WTC11 (cell line): ENCODE data around the gene CEP72. TPM values are rescaled to one million over a fixed set of nuclear protein-coding genes. Genes with fewer than 3 reads are reported as not detected.

ENCODE experiments used
- ATAC-seq: fragments of 200-7000 bp; cut with Tn5 transposase; 2 replicates; pipeline ENCODE4 v1.10.0; 2021; ENCODE audit warnings: mild to moderate bottlenecking, moderate library complexity
- CTCF ChIA-PET: fragments of 300-600 bp; sonication (Branson Sonifier 250); formaldehyde crosslinking; loops from one replicate; lab custom pipeline; 2021; ENCODE audit warnings: antibody characterized with exemption; lab: Charles Lee
- POLR2A ChIA-PET: fragments of 350-600 bp; sonication (Branson Sonifier 250); formaldehyde crosslinking; loops from one replicate; lab custom pipeline; 2021; ENCODE audit warnings: antibody characterized with exemption; lab: Charles Lee
- DNase-seq: peaks from one replicate; pipeline ENCODE4 v3.0.0; 2021; ENCODE audit warnings: low spot score
- H3K27ac Mint-ChIP-seq: 2 replicates; pipeline ENCODE4 v1.8.0; 2021; ENCODE audit warnings: mixed read lengths
- H3K27me3 Mint-ChIP-seq: 2 replicates; pipeline ENCODE4 v1.8.0; 2021; ENCODE audit warnings: low read depth, mild to moderate bottlenecking, moderate library complexity, mixed read lengths
- H3K36me3 Mint-ChIP-seq: 2 replicates; pipeline ENCODE4 v1.8.0; 2021; ENCODE audit warnings: mixed read lengths
- H3K4me1 Mint-ChIP-seq: 2 replicates; pipeline ENCODE4 v1.8.0; 2022; ENCODE audit warnings: mixed read lengths
- H3K4me3 Mint-ChIP-seq: 2 replicates; pipeline ENCODE4 v1.8.0; 2021; ENCODE audit warnings: mild to moderate bottlenecking, moderate library complexity, mixed read lengths
- H3K9me3 Mint-ChIP-seq: 2 replicates; pipeline ENCODE4 v1.8.0; 2021; ENCODE audit warnings: mixed read lengths
- ARID4B ChIP-seq: sonication (generic); formaldehyde crosslinking; IDR thresholded peaks from 2 replicates; pipeline ENCODE4 v1.8.0; 2023; ENCODE audit warnings: missing genetic modification reagents, mild to moderate bottlenecking, borderline replicate concordance
- EMX1 ChIP-seq: fragments of 250-450 bp; sonication (Bioruptor Pico); IDR thresholded peaks from 2 replicates; pipeline ENCODE4 v1.8.0; 2021; ENCODE audit warnings: mild to moderate bottlenecking
- GABPB1 ChIP-seq: sonication (generic); formaldehyde crosslinking; IDR thresholded peaks from 2 replicates; pipeline ENCODE4 v1.8.1; 2023; ENCODE audit warnings: mild to moderate bottlenecking, missing genetic modification reagents
- IRF2 ChIP-seq: sonication (generic); formaldehyde crosslinking; IDR thresholded peaks from 2 replicates; pipeline ENCODE4 v1.8.0; 2022; ENCODE audit warnings: low read depth, missing genetic modification reagents, borderline replicate concordance
- NFE2L1 ChIP-seq: sonication (generic); formaldehyde crosslinking; IDR thresholded peaks from 2 replicates; pipeline ENCODE4 v1.8.1; 2023; ENCODE audit warnings: missing genetic modification reagents
- NFYB ChIP-seq: sonication (generic); formaldehyde crosslinking; conservative IDR thresholded peaks from 2 replicates; pipeline ENCODE4 v1.8.0; 2022; ENCODE audit warnings: low read depth, missing genetic modification reagents
- NR2C2 ChIP-seq: sonication (generic); formaldehyde crosslinking; IDR thresholded peaks from 2 replicates; pipeline ENCODE4 v1.8.0; 2022; ENCODE audit warnings: mild to moderate bottlenecking, missing genetic modification reagents
- PRDM15 ChIP-seq: sonication (generic); formaldehyde crosslinking; IDR thresholded peaks from 2 replicates; pipeline ENCODE4 v1.8.0; 2022; ENCODE audit warnings: missing genetic modification reagents
- RORB ChIP-seq: fragments of 250-450 bp; sonication (Bioruptor Pico); IDR thresholded peaks from 2 replicates; pipeline ENCODE4 v1.9.0; 2021; ENCODE audit warnings: mild to moderate bottlenecking
- STAT6 ChIP-seq: sonication (generic); formaldehyde crosslinking; conservative IDR thresholded peaks from 2 replicates; pipeline ENCODE4 v1.8.1; 2023; ENCODE audit warnings: mild to moderate bottlenecking, low read depth, missing genetic modification reagents, moderate library complexity
- ZNF219 ChIP-seq: sonication (generic); formaldehyde crosslinking; IDR thresholded peaks from 2 replicates; pipeline ENCODE4 v1.8.0; 2023; ENCODE audit warnings: missing genetic modification reagents, mild to moderate bottlenecking, borderline replicate concordance
- ZNF232 ChIP-seq: sonication (generic); formaldehyde crosslinking; IDR thresholded peaks from 2 replicates; pipeline ENCODE4 v1.8.0; 2022; ENCODE audit warnings: mild to moderate bottlenecking, missing genetic modification reagents
- ZNF416 ChIP-seq: fragments of 250-450 bp; sonication (Bioruptor Pico); IDR thresholded peaks from 2 replicates; pipeline ENCODE4 v1.9.0; 2021; ENCODE audit warnings: mild to moderate bottlenecking, inconsistent platforms
- total RNA-seq: library from RNA; stranded (reverse); gene quantifications from 3 replicates; pipeline ENCODE4 v1.2.3, GENCODE V29; 2021
- TF ChIP-seq, protein P1 (sequence below): sonication (generic); formaldehyde crosslinking; IDR thresholded peaks from 2 replicates; pipeline ENCODE4 v1.8.1; 2023; ENCODE audit warnings: mild to moderate bottlenecking, missing genetic modification reagents
- TF ChIP-seq, protein P2 (sequence below): sonication (generic); formaldehyde crosslinking; IDR thresholded peaks from 2 replicates; pipeline ENCODE4 v1.8.1; 2022; ENCODE audit warnings: low read depth, missing genetic modification reagents, borderline replicate concordance
- TF ChIP-seq, protein P3 (sequence below): sonication (generic); formaldehyde crosslinking; IDR thresholded peaks from 2 replicates; pipeline ENCODE4 v1.8.0; 2023; ENCODE audit warnings: missing genetic modification reagents

The CEP72 gene
- total RNA-seq, 1 experiment from 2014 or later = 26.6 TPM

DNA sequence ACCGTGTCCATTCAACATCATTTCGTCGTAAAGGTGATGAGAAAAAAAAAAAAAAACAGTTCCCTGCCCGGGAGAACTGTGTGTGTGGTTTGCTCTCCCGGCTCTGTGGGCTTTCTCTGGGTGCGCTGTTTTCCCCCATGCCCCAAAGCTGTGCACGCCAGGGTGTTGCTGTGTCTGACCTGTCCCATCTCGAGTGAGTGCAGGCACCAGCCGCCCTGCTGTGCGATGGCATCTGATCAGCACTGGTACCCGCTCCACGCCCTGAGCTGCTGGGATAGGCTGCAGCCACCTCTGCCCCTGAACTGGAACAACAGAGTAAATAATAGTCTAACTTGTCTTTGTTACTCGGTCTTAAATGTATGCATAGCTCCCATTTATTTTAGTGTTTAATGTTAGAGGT, 33.3 kb downstream of the CEP72 start (continued):
- TF ChIP-seq ARID4B (CRISPR knock-in tag) = no peak
- TF ChIP-seq STAT6 (CRISPR knock-in tag) = no peak
- TF ChIP-seq, protein P1, sequence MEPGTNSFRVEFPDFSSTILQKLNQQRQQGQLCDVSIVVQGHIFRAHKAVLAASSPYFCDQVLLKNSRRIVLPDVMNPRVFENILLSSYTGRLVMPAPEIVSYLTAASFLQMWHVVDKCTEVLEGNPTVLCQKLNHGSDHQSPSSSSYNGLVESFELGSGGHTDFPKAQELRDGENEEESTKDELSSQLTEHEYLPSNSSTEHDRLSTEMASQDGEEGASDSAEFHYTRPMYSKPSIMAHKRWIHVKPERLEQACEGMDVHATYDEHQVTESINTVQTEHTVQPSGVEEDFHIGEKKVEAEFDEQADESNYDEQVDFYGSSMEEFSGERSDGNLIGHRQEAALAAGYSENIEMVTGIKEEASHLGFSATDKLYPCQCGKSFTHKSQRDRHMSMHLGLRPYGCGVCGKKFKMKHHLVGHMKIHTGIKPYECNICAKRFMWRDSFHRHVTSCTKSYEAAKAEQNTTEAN = no peak

- peaks cover 23% of the 10 kb centered on the region for H3K36me3 Mint-ChIP-seq
- POLR2A ChIA-PET = no interaction called here
- TF ChIP-seq ZNF232 (no peak), RORB (no peak), GABPB1 (CRISPR knock-in tag) (no peak)
- TF ChIP-seq, protein P2, sequence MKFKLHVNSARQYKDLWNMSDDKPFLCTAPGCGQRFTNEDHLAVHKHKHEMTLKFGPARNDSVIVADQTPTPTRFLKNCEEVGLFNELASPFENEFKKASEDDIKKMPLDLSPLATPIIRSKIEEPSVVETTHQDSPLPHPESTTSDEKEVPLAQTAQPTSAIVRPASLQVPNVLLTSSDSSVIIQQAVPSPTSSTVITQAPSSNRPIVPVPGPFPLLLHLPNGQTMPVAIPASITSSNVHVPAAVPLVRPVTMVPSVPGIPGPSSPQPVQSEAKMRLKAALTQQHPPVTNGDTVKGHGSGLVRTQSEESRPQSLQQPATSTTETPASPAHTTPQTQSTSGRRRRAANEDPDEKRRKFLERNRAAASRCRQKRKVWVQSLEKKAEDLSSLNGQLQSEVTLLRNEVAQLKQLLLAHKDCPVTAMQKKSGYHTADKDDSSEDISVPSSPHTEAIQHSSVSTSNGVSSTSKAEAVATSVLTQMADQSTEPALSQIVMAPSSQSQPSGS (CRISPR knock-in tag) = no peak
- TF ChIP-seq, all 79 proteins: peak for 0
- no peaks in the 10 kb centered on the region for H3K4me1 Mint-ChIP-seq
- H3K27ac Mint-ChIP-seq = no peak overlapping the region
- H3K9me3 Mint-ChIP-seq = no peaks in the 10 kb centered on the region
- DNase-seq (no peak), ATAC-seq (no peak)
- H3K27me3 Mint-ChIP-seq = no peaks in the 10 kb centered on the region
- CTCF ChIA-PET = no interaction called here
- H3K4me3 Mint-ChIP-seq = no peak overlapping the region
Measured at GRCh38 chr5:646396-647201, 34.5 kb downstream of the CEP72 start.

- CTCF ChIA-PET = no interaction called here
- POLR2A ChIA-PET = no interaction called here
- Mint-ChIP-seq H3K9me3 (no peaks in the 10 kb centered on the region), H3K4me3 (no peak overlapping the region), H3K27me3 (no peaks in the 10 kb centered on the region), H3K36me3 (peaks cover 25% of the 10 kb centered on the region), H3K4me1 (no peaks in the 10 kb centered on the region), H3K27ac (no peak overlapping the region)
- no peak for ATAC-seq
- DNase-seq = no peak
- TF ChIP-seq PRDM15 (CRISPR knock-in tag) = no peak
- TF ChIP-seq IRF2 = no peak
- no peak for TF ChIP-seq NR2C2
- no peak for TF ChIP-seq ZNF416 (CRISPR knock-in tag)
- TF ChIP-seq, protein P3, sequence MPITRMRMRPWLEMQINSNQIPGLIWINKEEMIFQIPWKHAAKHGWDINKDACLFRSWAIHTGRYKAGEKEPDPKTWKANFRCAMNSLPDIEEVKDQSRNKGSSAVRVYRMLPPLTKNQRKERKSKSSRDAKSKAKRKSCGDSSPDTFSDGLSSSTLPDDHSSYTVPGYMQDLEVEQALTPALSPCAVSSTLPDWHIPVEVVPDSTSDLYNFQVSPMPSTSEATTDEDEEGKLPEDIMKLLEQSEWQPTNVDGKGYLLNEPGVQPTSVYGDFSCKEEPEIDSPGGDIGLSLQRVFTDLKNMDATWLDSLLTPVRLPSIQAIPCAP (CRISPR knock-in tag) = no peak
- TF ChIP-seq NFE2L1 (CRISPR knock-in tag) = no peak
- TF ChIP-seq EMX1 (CRISPR knock-in tag) = no peak
- TF ChIP-seq NFYB (CRISPR knock-in tag) = no peak
- no peak for TF ChIP-seq ZNF219
Measured at GRCh38 chr5:647311-647710, 35.2 kb downstream of the CEP72 start.
